GM12875 (cell line): ENCODE measurements around the gene ROPN1B.

Source experiments
- H3K4me3 ChIP-seq: one replicate; pipeline ENCODE4 v1.5.1; 2011; ENCODE audit warnings: low read depth, low read length, control low read depth
- CTCF ChIP-seq: IDR thresholded peaks from 2 replicates; pipeline ENCODE4 v1.5.1; 2011; ENCODE audit warnings: low read depth, mild to moderate bottlenecking, control low read depth, inconsistent platforms, low read length, moderate library complexity, borderline replicate concordance; ENCODE audit not compliant: insufficient read depth

The ROPN1B gene

DNA sequence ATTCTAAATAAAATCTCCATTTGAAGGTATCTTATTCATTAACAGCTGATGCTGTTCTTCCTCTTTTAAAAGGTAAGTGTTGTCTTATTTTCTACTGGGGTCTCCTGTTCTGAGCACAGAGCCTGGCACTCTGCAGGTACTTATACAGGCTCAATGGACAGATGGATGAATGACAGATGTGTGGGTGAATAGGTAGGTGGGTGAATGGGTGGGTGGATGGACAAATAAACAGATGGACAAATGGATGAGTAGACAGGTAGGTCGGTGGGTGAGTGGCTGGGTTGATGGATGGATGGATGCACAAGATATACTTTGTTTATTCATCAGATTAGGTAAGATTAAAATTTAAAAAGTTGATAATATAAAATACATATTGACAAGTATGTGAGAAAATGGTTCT is 61.5 kb downstream of the ROPN1B start:
- TF ChIP-seq CTCF = no peak
- no peak overlapping the region for H3K4me3 ChIP-seq

DNA sequence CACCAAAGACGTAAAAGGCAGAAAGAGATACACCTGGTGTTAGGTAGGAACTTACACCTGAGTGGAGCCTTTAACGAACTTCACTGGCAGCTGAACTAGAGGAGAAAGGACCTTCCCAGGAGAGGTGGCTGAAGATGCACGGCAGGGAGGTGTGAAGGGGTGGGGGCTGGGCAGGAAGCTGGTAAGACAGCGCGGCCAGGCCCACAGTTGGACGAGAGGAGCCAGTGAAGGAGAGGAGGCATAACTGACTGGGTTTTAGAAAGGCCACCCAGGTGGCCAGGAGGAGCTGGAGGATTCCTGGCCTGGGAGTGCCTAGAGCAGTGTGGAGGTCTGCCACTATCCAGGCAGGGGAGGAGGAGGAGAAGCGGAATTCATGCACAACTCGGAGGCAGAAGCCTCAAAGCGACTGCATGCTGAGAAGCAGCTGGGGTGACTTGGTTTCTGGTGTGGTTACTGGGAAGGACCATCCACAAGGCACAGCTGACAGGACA is 63.0 kb downstream of the ROPN1B start:
- H3K4me3 ChIP-seq = no peak overlapping the region
- TF ChIP-seq CTCF = no peak
